CD4-positive, alpha-beta T cell treated with Interleukin-6 for 4 hours (primary cell): ENCODE results near the gene IL12B.
"Not testable (repeated sequence)": the region's sequence is repeated elsewhere in the genome, so short reads cannot be mapped to it uniquely, and the experiment has no call there.

Experiments
- DNase-seq: peaks from one replicate; pipeline ENCODE4 v3.0.0-alpha.2; 2020; ENCODE audit warnings: mixed read lengths

The IL12B gene

DNA sequence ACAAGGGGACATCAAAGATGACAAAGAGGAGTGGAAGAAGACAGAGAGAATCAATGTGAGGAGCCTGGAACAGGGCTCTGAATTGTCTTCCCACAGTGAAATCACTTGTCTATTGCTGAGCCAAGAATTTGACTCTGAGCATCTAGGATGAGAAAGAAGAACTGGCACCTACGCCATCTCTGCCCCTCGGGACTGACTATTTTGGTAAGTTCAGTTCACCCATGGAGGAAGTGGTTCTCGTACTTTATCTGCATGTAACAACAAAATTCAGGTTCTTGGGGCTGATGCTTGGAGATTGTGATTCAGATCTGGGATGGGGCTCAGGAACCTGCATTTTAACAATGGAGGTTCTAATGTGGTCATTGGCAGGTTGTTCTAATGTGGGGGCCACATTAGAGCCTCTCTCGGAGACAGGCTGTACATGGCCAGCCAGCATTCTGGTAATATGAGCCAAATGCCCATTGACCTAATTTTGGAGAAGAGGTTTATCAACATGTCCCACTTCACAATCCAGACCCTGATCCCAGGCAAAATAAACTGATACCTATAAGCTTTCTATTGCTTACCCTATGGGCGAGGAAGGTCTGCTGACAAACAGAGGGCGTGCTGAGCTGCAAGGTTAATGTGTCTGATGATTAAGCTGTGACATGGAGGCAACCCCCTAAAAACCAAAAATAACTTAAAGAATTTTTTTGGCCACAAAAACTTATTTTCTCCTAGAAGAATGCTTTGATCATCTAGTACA lies 2.7 kb upstream of the IL12B start:
- no peak for DNase-seq

- peak; percentile 78 for DNase-seq
These were observed 1.0 kb upstream of the IL12B start for GRCh38 chr5:159331093-159331973.

GRCh38 chr5:159324986-159325385 lies 5.3 kb downstream of the IL12B start:
- no peak for DNase-seq

GRCh38 chr5:159324102-159324755 lies 6.1 kb downstream of the IL12B start:
- no peak for DNase-seq

DNA sequence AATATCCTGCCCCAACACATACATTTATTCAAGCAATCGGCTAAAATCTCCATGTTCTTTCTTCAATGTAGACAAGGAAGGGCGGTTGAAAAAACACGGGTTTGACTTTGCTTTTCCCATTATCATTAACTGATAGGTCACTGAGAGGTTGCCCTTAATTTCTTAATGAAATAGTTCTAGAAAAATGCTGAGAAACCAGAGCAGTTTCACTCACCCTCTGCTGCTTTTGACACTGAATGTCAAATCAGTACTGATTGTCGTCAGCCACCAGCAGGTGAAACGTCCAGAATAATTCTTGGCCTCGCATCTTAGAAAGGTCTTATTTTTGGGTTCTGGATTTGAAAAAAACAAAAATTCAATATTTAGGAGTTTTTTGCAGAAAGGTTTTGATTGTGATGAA lies 8.1 kb downstream of the IL12B start:
- no peak for DNase-seq

- no peak for DNase-seq
These were observed 10.5 kb downstream of the IL12B start for GRCh38 chr5:159319832-159320231.

DNA sequence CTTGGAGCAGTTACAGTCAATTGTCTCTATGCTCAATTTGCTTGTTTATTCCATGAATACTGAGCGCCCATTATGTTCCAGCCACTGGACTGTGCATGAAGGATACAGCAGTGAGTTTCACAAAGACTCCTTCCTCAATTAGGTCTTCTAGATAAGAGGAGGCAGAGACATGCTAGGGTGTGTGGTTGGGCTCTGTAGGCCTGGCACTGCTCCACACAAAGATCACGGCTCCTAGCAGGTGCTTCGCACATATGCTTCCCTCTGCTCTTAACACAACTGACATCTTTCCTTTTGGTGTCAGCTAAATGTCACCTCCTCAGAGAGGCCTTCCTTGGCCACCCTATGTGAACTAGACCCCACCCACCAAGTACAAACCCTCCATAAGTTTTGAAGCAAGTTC lies 10.9 kb downstream of the IL12B start:
- no peak for DNase-seq

DNA sequence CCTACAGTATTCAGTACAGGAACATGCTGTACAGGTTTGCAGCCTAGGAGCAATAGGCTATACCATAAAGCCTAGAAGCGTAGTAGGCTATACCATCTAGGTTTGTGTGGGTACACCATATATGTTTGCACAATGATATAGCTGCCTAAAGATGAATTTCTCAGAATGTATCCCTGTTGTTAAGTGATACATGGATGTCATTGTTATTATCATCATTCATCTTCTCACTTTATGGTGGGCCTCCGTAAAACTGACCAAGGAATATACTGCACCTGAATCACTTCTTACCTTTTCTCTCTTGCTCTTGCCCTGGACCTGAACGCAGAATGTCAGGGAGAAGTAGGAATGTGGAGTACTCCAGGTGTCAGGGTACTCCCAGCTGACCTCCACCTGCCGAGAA lies 11.8 kb downstream of the IL12B start:
- no peak for DNase-seq

DNA sequence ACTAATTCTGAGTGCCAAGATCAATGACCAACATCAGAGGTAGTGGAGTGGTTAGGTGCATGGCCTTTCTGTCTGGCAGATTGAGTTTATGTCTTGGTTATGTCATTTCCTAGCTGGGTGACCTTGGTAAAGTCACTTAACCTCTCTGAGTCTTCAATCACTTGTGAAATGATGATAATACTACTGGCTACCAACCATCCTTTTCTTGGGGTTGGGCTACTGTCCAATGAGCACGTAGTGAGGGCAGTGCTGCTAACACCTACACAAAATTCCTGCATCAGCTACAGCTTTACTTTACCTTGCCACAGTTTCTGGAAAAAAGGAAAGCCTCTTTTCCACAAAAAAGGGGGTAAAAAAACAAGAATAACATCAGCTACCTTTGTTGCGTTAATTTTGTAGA lies 12.4 kb downstream of the IL12B start:
- DNase-seq = no peak

GRCh38 chr5:159316519-159317383 lies 13.5 kb downstream of the IL12B start:
- peak; percentile 56 for DNase-seq

GRCh38 chr5:159313197-159313596 lies 17.1 kb downstream of the IL12B start:
- no peak for DNase-seq

- DNase-seq = no peak
These were observed 19.2 kb downstream of the IL12B start for GRCh38 chr5:159311063-159311462.

DNA sequence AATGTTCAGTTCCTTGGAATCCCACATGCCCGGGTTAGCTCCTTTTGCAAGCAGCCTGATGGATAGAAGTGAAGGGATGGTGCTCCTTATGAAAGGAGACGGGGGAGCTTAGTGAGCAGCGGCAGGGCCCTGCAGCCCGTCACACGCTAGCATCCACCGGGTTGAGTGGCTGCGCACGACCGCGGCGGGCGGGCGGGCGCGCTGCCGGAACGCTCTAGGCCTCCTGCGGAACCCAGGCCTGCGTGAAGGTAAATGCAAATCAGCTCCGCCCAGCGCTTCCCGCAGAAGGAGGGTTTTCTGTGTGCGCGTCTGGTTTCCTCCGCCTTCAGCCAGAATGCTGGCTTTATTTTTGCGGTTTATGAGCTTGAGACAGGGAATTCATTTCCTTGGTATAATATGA lies 19.8 kb downstream of the IL12B start:
- peak; percentile 51 for DNase-seq

- no peak for DNase-seq
These were observed 20.4 kb downstream of the IL12B start for GRCh38 chr5:159309689-159310433.

DNA sequence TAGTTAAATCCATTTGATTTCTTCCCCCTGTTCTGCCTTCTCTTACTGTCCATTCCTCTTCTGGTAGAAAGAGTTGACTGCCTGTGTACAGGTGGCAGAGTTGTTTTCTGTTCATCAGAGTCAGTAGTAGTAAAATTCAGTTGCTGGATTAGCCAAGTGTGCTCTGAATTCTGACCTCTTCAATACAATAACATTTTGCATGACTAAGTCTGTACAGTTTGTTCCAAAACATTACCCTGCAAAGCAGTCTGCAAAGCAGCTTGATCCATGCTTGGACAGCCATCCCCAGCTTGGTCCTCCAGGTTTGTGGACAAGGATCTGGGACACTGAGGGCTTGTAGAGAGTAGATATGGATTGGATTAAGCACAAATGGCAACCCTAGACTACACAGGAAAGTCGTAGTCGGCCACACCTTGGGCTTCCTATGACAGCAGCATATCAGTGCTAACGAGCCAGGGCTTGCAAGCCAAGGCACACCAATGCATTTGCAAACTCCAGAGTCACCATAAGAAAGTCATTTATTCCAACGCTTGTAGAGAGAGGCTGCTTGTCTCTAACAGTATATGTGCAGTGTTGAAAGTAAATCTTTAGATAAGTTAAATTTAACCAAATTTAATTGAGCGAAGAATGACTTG lies 25.2 kb downstream of the IL12B start:
- no peak for DNase-seq

GRCh38 chr5:159303286-159303685 lies 27.0 kb downstream of the IL12B start:
- no peak for DNase-seq

DNA sequence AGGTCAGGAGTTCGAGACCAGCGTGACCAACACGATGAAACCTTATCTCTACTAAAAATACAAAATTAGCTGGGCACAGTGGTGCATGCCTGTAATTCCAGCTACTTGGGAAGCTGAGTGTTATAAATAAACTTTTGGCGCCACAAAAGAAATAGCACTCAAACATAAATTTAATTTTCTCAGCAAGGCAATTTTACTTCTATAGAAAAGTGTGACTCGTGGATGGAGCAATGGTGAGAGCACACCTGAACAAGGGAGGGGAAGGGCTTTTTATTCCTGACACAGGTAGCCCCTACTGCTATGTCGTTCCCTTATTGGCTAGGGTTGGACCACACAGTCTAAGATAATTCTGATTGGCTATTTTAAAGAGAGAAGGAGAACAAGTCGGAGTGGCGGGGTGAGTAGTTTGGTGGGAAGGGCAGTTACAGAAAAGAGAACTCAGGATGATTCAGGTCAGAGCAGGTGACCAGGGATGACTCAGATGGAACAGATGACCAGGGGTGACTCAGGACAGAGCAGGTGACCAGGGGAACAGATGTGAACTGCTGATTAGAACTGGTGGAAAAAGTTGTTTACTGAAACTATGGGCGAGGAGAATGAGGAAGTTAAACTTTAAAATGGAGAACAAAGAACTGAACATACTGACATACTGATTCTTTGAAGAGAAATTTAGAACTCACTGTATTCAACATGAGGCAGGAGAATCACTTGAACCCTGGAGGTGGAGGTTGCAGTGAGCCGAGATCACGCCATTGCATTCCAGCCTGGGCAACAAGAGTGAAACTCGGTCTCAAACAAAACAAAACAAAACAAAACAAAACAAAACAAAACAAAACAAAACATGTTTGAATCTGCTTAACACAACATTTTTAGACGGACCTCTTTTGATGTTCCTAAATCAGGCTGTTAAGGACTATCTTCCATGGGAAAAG lies 28.1 kb downstream of the IL12B start:
- DNase-seq = not testable (repeated sequence)

- DNase-seq = no peak
These were observed 28.8 kb downstream of the IL12B start for GRCh38 chr5:159301466-159301865.

GRCh38 chr5:159297300-159297699 lies 33.0 kb downstream of the IL12B start:
- not testable (repeated sequence) for DNase-seq

GRCh38 chr5:159294921-159295320 lies 35.4 kb downstream of the IL12B start:
- DNase-seq = no peak
